A549 (cell line): Measurements from ENCODE around the gene MCM10. TPM values are rescaled to one million over a fixed set of nuclear protein-coding genes. Genes with fewer than 3 reads are reported as not detected.

ENCODE experiments used
- ATAC-seq, 2 experiments: fragments of 200-7000 bp in 1 of 2; fragments of >200 bp in 1 of 2; cut with Nextera tagmentation in 1 of 2; cut with Tn5 transposase in 1 of 2; 3 replicates each; pipeline versions ENCODE4 v1.8.0 to v1.9.1; 2018 to 2020; ENCODE audit warnings: mild to moderate bottlenecking in 1 of 2, moderate library complexity in 1 of 2
- CTCF ChIA-PET: fragments of 300-600 bp; sonication (Branson Sonifier 250); formaldehyde crosslinking; extraction: SDS; loops from one replicate; lab custom pipeline; 2021; ENCODE audit warnings: antibody characterized with exemption, inconsistent platforms; lab: Yijun Ruan, JAX
- POLR2A ChIA-PET: fragments of 350-600 bp; formaldehyde crosslinking; extraction: SDS; loops from one replicate; lab custom pipeline; 2021; ENCODE audit warnings: antibody characterized with exemption, inconsistent platforms; lab: Yijun Ruan, JAX
- DNase-seq, 2 experiments: peaks; one replicate each; pipeline versions ENCODE4 v3.0.0 to v3.0.0-alpha.2; 2011 to 2016; ENCODE audit warnings: low read depth in 1 of 2, low spot score in 1 of 2
- FAIRE-seq: peaks from 2 replicates; lab custom pipeline; 2011; peaks lifted over from hg19 to GRCh38; lab: Jason Lieb, UNC
- H3K27ac ChIP-seq, 2 experiments: fragments of >200 bp; sonication (Bioruptor Twin); formaldehyde crosslinking; 3 replicates each; pipeline ENCODE4 v1.5.1; 2016 to 2017
- H3K4me1 ChIP-seq: fragments of >200 bp; sonication (Bioruptor Twin); formaldehyde crosslinking; 3 replicates; pipeline ENCODE4 v1.6.1; 2016
- H3K4me2 ChIP-seq: fragments of >200 bp; sonication (Bioruptor Twin); formaldehyde crosslinking; 3 replicates; pipeline ENCODE4 v1.6.1; 2016
- H3K4me3 ChIP-seq: fragments of >200 bp; sonication (Bioruptor Twin); formaldehyde crosslinking; 3 replicates; pipeline ENCODE4 v1.5.1; 2016
- H3K9me3 ChIP-seq: fragments of >200 bp; sonication (Bioruptor Twin); formaldehyde crosslinking; 3 replicates; pipeline ENCODE4 v1.6.1; 2016
- ATOH8 ChIP-seq: fragments of 250-450 bp; sonication (Bioruptor Pico); IDR thresholded peaks from 2 replicates; pipeline ENCODE4 v1.5.0; 2020; ENCODE audit warnings: low read depth, mild to moderate bottlenecking, moderate library complexity
- BHLHE40 ChIP-seq: IDR thresholded peaks from 2 replicates; pipeline ENCODE4 v1.6.1; 2012; ENCODE audit warnings: low read depth, low read length, inconsistent platforms
- CBX2 ChIP-seq: fragments of 200-600 bp; sonication (generic); IDR thresholded peaks from 2 replicates; pipeline ENCODE4 v1.6.1; 2016; ENCODE audit warnings: low read depth, mild to moderate bottlenecking, borderline replicate concordance
- CBX8 ChIP-seq: fragments of 200-600 bp; sonication (generic); IDR thresholded peaks from 2 replicates; pipeline ENCODE4 v1.6.1; 2016
- CHD2 ChIP-seq: fragments of 150-350 bp; IDR thresholded peaks from 2 replicates; pipeline ENCODE4 v1.6.1; 2014; ENCODE audit warnings: low read length; ENCODE audit not compliant: partially characterized antibody
- CHD4 ChIP-seq: fragments of 200-600 bp; sonication (generic); IDR thresholded peaks from 2 replicates; pipeline ENCODE4 v1.6.1; 2016; ENCODE audit warnings: antibody characterized with exemption, mild to moderate bottlenecking, borderline replicate concordance
- CTCF ChIP-seq: fragments of >200 bp; sonication (Bioruptor Twin); formaldehyde crosslinking; IDR thresholded peaks from 3 replicates; pipeline ENCODE4 v1.5.1; 2016
- EHF ChIP-seq: fragments of 250-450 bp; sonication (Bioruptor Pico); IDR thresholded peaks from 2 replicates; pipeline ENCODE4 v1.5.0; 2020; ENCODE audit warnings: mild to moderate bottlenecking
- EHMT2 ChIP-seq: fragments of 200-600 bp; sonication (generic); IDR thresholded peaks from 2 replicates; pipeline ENCODE4 v1.6.1; 2016; ENCODE audit warnings: antibody characterized with exemption, low read depth, mild to moderate bottlenecking, moderate library complexity
- EP300 ChIP-seq, 2 experiments: fragments of >200 bp; sonication (Bioruptor Twin); formaldehyde crosslinking; IDR thresholded peaks; 2 replicates in 1 of 2; 3 replicates in 1 of 2; pipeline ENCODE4 v1.6.1; 2016 to 2017
- ESRRA ChIP-seq: fragments of 150-350 bp; IDR thresholded peaks from 2 replicates; pipeline ENCODE4 v1.6.1; 2014; ENCODE audit warnings: mild to moderate bottlenecking, low read length, borderline replicate concordance
- FOSL2 ChIP-seq, 2 experiments: fragments of 450-650 bp in 1 of 2; fragments of >200 bp in 1 of 2; sonication (Bioruptor Twin) in 1 of 2; formaldehyde crosslinking; IDR thresholded peaks; 2 replicates each; pipeline versions ENCODE4 v1.5.0 to v1.6.1; 2016 to 2020; ENCODE audit warnings: mild to moderate bottlenecking in 1 of 2, moderate library complexity in 1 of 2
- GATA3 ChIP-seq: IDR thresholded peaks from 2 replicates; pipeline ENCODE4 v1.6.1; 2012; ENCODE audit warnings: borderline replicate concordance
- HEYL ChIP-seq: fragments of 250-450 bp; sonication (Bioruptor Pico); IDR thresholded peaks from 2 replicates; pipeline ENCODE4 v1.8.0; 2021; ENCODE audit warnings: mild to moderate bottlenecking, moderate library complexity
- HOXB13 ChIP-seq: fragments of 250-450 bp; sonication (Bioruptor Pico); IDR thresholded peaks from 2 replicates; pipeline ENCODE4 v1.5.0; 2020; ENCODE audit warnings: low read depth, mild to moderate bottlenecking, moderate library complexity
- HOXB5 ChIP-seq: fragments of 250-450 bp; sonication (Bioruptor Pico); IDR thresholded peaks from 2 replicates; pipeline ENCODE4 v1.5.0; 2020; ENCODE audit warnings: mild to moderate bottlenecking, moderate library complexity
- KDM1A ChIP-seq: fragments of 200-600 bp; sonication (generic); IDR thresholded peaks from 2 replicates; pipeline ENCODE4 v1.6.1; 2016; ENCODE audit warnings: low read depth, mild to moderate bottlenecking
- KDM5A ChIP-seq: fragments of 200-600 bp; sonication (generic); IDR thresholded peaks from 2 replicates; pipeline ENCODE4 v1.6.1; 2016; ENCODE audit warnings: antibody characterized with exemption, mild to moderate bottlenecking
- MAZ ChIP-seq: fragments of 150-350 bp; IDR thresholded peaks from 2 replicates; pipeline ENCODE4 v1.6.1; 2014; ENCODE audit warnings: antibody characterized with exemption, low read depth, low read length, borderline replicate concordance
- NPAS2 ChIP-seq: fragments of 250-450 bp; sonication (Bioruptor Pico); IDR thresholded peaks from 2 replicates; pipeline ENCODE4 v1.8.0; 2022; ENCODE audit warnings: mild to moderate bottlenecking, moderate library complexity, borderline replicate concordance
- NR3C1 ChIP-seq: fragments of >200 bp; sonication (Bioruptor Twin); formaldehyde crosslinking; IDR thresholded peaks from 3 replicates; pipeline ENCODE4 v1.6.1; 2017
- PBX3 ChIP-seq: IDR thresholded peaks from 2 replicates; pipeline ENCODE4 v1.6.1; 2012
- POLR2A ChIP-seq: IDR thresholded peaks from 2 replicates; pipeline ENCODE4 v1.6.1; 2012; ENCODE audit warnings: mild to moderate bottlenecking, low read length
- RAD21 ChIP-seq, 2 experiments: fragments of >200 bp in 1 of 2; sonication (Bioruptor Twin) in 1 of 2; formaldehyde crosslinking in 1 of 2; IDR thresholded peaks in 1 of 2; conservative IDR thresholded peaks in 1 of 2; 2 replicates in 1 of 2; 3 replicates in 1 of 2; pipeline ENCODE4 v1.6.1; 2012 to 2018; ENCODE audit warnings: inconsistent platforms in 1 of 2
- SREBF2 ChIP-seq: fragments of 450-650 bp; IDR thresholded peaks from 2 replicates; pipeline ENCODE4 v1.6.1; 2014; ENCODE audit warnings: mild to moderate bottlenecking, moderate library complexity
- TFCP2L1 ChIP-seq: fragments of 250-450 bp; sonication (Bioruptor Pico); IDR thresholded peaks from 2 replicates; pipeline ENCODE4 v1.5.0; 2021; ENCODE audit warnings: mild to moderate bottlenecking
- ZSCAN20 ChIP-seq: fragments of 250-450 bp; sonication (Bioruptor Pico); IDR thresholded peaks from 2 replicates; pipeline ENCODE4 v1.8.0; 2022; ENCODE audit warnings: mild to moderate bottlenecking, moderate library complexity
- WGBS: methylation state at CpG from one replicate; pipeline ENCODE4 v1.1.6; 2017; ENCODE audit errors: missing lambda C conversion rate; 5-methylcytosine and 5-hydroxymethylcytosine counted together
- polyA plus RNA-seq, 4 experiments: library from polyadenylated mRNA; depleted of rRNA in 3 of 4; stranded (reverse); fragments of >200 nt; fragmentation: RNase III in 1 of 4; extraction: RNeasy Plus Mini Kit Qiagen cat#74134 plus additional on column Dnase treatment in 1 of 4; gene quantifications; 2 replicates in 3 of 4; 3 replicates in 1 of 4; pipeline ENCODE4 v1.2.3, GENCODE V29; 2011 to 2017

The MCM10 gene
- polyA plus RNA-seq, 2 of the 4 experiments (the other 2 are of a cell fraction): 24.3 to 24.4 TPM

GRCh38 chr10:13120786-13121499 lies 40.4 kb upstream of the MCM10 start:
- Histone ChIP-seq H3K4me3 (no peak overlapping the region), H3K27ac (no peak overlapping the region), H3K9me3 (no peaks in the 10 kb centered on the region), H3K4me1 (no peaks in the 10 kb centered on the region), H3K4me2 (no peak overlapping the region)
- FAIRE-seq: no peak
- no peak for DNase-seq
- POLR2A ChIA-PET: no interaction called here
- CTCF ChIA-PET: interaction anchor here (0.6 to 1.2 kb wide), 2 partner anchors 21 to 56 kb away, joined by 3 read pairs; partner anchors contain the start of gene OPTN
- TF ChIP-seq CHD2 (no peak), PBX3 (no peak), KDM1A (no peak), RAD21 (conservative IDR thresholded peaks at IDR 0.05 in 1 of 2, IDR thresholded peaks at IDR 0.05 in 1 of 2) (no peak), POLR2A (no peak), CBX8 (no peak), BHLHE40 (no peak)
- 80% methylated on average over 10 of the region's 10 CpGs for WGBS
- no peak for ATAC-seq

GRCh38 chr10:13121500-13121854 lies 39.9 kb upstream of the MCM10 start:
- H3K9me3 ChIP-seq: no peaks in the 10 kb centered on the region
- no peak overlapping the region for H3K4me2 ChIP-seq
- ATAC-seq (no peak), DNase-seq (no peak), FAIRE-seq (no peak)
- H3K4me3 ChIP-seq: no peak overlapping the region
- CTCF ChIA-PET: interaction anchor here (0.6 to 1.2 kb wide), 2 partner anchors 22 to 56 kb away, joined by 3 read pairs; partner anchors contain the start of gene OPTN
- no peak overlapping the region for H3K27ac ChIP-seq
- POLR2A ChIA-PET: no interaction called here
- TF ChIP-seq EP300 (IDR thresholded peaks at IDR 0.05) (no peak), SREBF2 (no peak), GATA3 (no peak), MAZ (no peak), KDM1A (no peak), CTCF (no peak), ZSCAN20 (CRISPR knock-in tag) (no peak)
- WGBS: 76% methylated on average over 1 of the region's 1 CpG
- no peaks in the 10 kb centered on the region for H3K4me1 ChIP-seq

GRCh38 chr10:13136651-13137050 lies 24.7 kb upstream of the MCM10 start:
- H3K27ac ChIP-seq: no peak overlapping the region
- TF ChIP-seq GATA3: no peak
- TF ChIP-seq TFCP2L1 (CRISPR knock-in tag): no peak
- TF ChIP-seq PBX3: no peak
- TF ChIP-seq NPAS2 (CRISPR knock-in tag): no peak
- TF ChIP-seq NR3C1: no peak
- TF ChIP-seq KDM5A: no peak
- TF ChIP-seq CBX2: no peak
- TF ChIP-seq BHLHE40: no peak
- TF ChIP-seq EHF (CRISPR knock-in tag): no peak
- no peak for TF ChIP-seq EHMT2
- no peak for TF ChIP-seq EP300 (IDR thresholded peaks at IDR 0.05)
- TF ChIP-seq HOXB5: no peak
- TF ChIP-seq ATOH8 (CRISPR knock-in tag): no peak
- no peak for TF ChIP-seq HOXB13 (CRISPR knock-in tag)
- no peak for TF ChIP-seq FOSL2 (IDR thresholded peaks at IDR 0.05)
- no peak for TF ChIP-seq FOSL2 (CRISPR knock-in tag; IDR thresholded peaks at IDR 0.05)
- TF ChIP-seq HEYL (CRISPR knock-in tag): no peak
- TF ChIP-seq ZSCAN20 (CRISPR knock-in tag): no peak
- no peak for TF ChIP-seq ESRRA
- no peak for TF ChIP-seq CHD4
- TF ChIP-seq, all 56 proteins: peak for 0
- no peak for ATAC-seq
- FAIRE-seq: no peak
- Histone ChIP-seq H3K4me2 (no peak overlapping the region), H3K9me3 (no peaks in the 10 kb centered on the region), H3K4me1 (no peaks in the 10 kb centered on the region), H3K4me3 (no peak overlapping the region)
- no peak for DNase-seq
- 91% methylated on average over 8 of the region's 8 CpGs for WGBS
- POLR2A ChIA-PET: no interaction called here
- CTCF ChIA-PET: interaction anchor here (0.6 kb wide), 1 partner anchor 236 kb away, joined by 3 read pairs; no protein-coding TSS in a partner anchor
